ENCODE results near the gene TBC1D22A. TPM values are rescaled to one million over a fixed set of nuclear protein-coding genes. Genes with fewer than 3 reads are reported as not detected.

Gene TBC1D22A
- total RNA-seq, 1 donor from 2014 or later, result 28.9 TPM

DNA sequence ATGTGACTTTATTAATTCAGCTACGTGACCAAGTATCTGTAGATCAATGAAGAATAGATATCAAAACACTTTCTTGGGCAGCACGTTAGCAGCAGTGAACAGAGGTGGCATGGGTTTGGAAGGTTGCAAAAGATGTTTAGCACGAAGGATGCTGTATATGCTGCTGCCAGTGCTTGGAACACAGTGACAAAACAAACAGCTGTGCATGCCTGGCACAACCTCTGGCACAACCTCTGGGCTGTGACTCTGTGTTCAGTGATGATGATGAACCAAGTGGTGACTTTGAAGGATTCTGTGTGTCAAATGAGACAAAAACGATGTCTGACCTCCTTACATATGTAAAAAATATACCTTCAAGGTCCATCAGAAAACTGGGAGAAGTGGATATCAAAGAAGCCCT is 104.7 kb downstream of the TBC1D22A start:
- peaks cover 17% of the 10 kb centered on the region for H3K9me3 Mint-ChIP-seq (ENCODE audit: unreplicated experiment)
- H3K4me1 Mint-ChIP-seq (ENCODE audit: unreplicated experiment), result peaks cover 7% of the 10 kb centered on the region

DNA sequence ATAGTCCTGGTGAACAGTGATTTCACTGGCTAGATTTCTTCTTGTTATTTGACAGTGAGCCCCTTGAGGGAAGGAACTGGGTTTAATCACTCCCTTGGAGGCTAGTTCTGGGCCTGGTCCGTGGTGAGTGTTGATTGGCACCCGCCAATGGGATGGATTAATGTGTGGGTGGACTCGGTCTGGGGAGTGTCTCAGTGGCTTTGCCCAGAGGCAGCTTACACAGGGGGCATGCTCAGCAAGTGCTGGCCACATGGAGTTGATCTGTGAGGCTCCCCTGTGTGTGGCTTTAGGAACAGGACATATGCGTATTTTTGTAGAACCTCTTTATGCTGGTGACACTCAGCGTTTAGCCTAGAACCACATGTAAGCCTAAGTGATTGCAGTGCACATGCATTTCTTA is 106.9 kb downstream of the TBC1D22A start:
- Mint-ChIP-seq H3K4me1 (ENCODE audit: unreplicated experiment) (peaks cover 7% of the 10 kb centered on the region), H3K27me3 (ENCODE audit: unreplicated experiment) (no peaks in the 10 kb centered on the region), H3K36me3 (ENCODE audit: unreplicated experiment) (peaks cover 25% of the 10 kb centered on the region), H3K9me3 (ENCODE audit: unreplicated experiment) (peaks cover 27% of the 10 kb centered on the region), H3K27ac (ENCODE audit: unreplicated experiment) (no peak overlapping the region), H3K4me3 (ENCODE audit: unreplicated experiment) (no peak overlapping the region)
- DNase-seq (ENCODE audit: extremely low spot score, unreplicated experiment), result no peak
- TF ChIP-seq, protein P1, sequence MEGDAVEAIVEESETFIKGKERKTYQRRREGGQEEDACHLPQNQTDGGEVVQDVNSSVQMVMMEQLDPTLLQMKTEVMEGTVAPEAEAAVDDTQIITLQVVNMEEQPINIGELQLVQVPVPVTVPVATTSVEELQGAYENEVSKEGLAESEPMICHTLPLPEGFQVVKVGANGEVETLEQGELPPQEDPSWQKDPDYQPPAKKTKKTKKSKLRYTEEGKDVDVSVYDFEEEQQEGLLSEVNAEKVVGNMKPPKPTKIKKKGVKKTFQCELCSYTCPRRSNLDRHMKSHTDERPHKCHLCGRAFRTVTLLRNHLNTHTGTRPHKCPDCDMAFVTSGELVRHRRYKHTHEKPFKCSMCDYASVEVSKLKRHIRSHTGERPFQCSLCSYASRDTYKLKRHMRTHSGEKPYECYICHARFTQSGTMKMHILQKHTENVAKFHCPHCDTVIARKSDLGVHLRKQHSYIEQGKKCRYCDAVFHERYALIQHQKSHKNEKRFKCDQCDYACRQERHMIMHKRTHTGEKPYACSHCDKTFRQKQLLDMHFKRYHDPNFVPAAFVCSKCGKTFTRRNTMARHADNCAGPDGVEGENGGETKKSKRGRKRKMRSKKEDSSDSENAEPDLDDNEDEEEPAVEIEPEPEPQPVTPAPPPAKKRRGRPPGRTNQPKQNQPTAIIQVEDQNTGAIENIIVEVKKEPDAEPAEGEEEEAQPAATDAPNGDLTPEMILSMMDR (IDR thresholded peaks at IDR 0.05), result no peak

More for the DNA sequence above, 104.7 kb downstream of the TBC1D22A start:
- TF ChIP-seq, protein P1 (IDR thresholded peaks at IDR 0.05), result no peak
- Mint-ChIP-seq H3K4me3 (ENCODE audit: unreplicated experiment) (no peak overlapping the region), H3K27me3 (ENCODE audit: unreplicated experiment) (no peaks in the 10 kb centered on the region), H3K36me3 (ENCODE audit: unreplicated experiment) (peaks cover 23% of the 10 kb centered on the region), H3K27ac (ENCODE audit: unreplicated experiment) (no peak overlapping the region)
- no peak for DNase-seq (ENCODE audit: extremely low spot score, unreplicated experiment)

DNA sequence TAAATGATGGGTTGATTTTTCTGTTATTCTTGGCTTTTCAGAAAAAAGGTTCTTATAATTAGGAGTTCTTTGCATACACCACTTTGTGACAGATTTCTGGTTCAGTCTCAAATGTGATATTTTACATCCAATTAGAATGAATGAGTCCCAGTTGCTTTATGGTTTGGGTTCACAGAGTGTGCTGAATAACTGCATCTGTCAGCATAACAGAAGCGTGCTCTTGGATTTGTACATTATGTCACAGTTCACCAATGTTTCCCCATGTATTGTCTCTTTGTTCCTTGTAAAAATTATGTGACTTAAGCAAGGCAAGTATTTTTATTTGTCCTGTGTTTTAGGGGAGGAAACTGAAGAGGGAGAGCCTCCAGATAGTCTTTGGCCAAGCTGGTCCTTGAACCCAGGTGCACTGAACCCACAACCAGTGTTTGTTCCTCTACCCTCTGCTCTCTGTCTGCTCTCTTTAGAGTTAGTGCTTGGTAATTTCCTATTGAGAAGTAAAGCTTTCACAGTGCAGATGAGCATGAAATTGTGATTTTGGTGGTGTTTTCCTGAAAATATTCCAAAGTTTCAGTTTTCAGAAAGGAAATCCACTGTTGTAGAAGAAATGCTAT is 107.5 kb downstream of the TBC1D22A start:
- Mint-ChIP-seq H3K27me3 (ENCODE audit: unreplicated experiment) (no peaks in the 10 kb centered on the region), H3K27ac (ENCODE audit: unreplicated experiment) (no peak overlapping the region), H3K36me3 (ENCODE audit: unreplicated experiment) (peaks cover 25% of the 10 kb centered on the region), H3K9me3 (ENCODE audit: unreplicated experiment) (peaks cover 27% of the 10 kb centered on the region), H3K4me3 (ENCODE audit: unreplicated experiment) (no peak overlapping the region), H3K4me1 (ENCODE audit: unreplicated experiment) (peaks cover 7% of the 10 kb centered on the region)
- TF ChIP-seq, protein P1 (IDR thresholded peaks at IDR 0.05), result no peak
- no peak for DNase-seq (ENCODE audit: extremely low spot score, unreplicated experiment)

DNA sequence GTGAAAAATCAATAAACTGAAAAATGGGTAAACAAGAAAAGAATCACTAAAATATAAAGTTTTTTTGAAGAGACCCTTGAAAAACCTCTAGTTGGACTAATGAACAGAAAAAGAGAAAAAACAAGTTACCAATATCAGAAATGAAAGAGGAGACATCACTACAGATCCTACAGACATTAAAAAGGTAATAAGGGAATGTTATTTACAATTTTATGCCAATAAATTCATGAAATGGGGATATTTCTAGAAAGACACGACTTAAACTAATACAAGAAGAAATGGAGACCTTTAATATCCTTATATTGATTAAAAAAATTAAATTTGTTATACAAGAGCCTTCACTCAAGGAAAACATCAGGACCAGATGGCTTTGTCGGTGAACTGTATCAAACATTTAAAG is 109.4 kb downstream of the TBC1D22A start:
- TF ChIP-seq, protein P1 (IDR thresholded peaks at IDR 0.05), result no peak
- Mint-ChIP-seq H3K27me3 (ENCODE audit: unreplicated experiment) (no peaks in the 10 kb centered on the region), H3K36me3 (ENCODE audit: unreplicated experiment) (peaks cover 25% of the 10 kb centered on the region), H3K27ac (ENCODE audit: unreplicated experiment) (no peak overlapping the region), H3K4me3 (ENCODE audit: unreplicated experiment) (no peak overlapping the region), H3K9me3 (ENCODE audit: unreplicated experiment) (peaks cover 27% of the 10 kb centered on the region), H3K4me1 (ENCODE audit: unreplicated experiment) (no peaks in the 10 kb centered on the region)
- no peak for DNase-seq (ENCODE audit: extremely low spot score, unreplicated experiment)

DNA sequence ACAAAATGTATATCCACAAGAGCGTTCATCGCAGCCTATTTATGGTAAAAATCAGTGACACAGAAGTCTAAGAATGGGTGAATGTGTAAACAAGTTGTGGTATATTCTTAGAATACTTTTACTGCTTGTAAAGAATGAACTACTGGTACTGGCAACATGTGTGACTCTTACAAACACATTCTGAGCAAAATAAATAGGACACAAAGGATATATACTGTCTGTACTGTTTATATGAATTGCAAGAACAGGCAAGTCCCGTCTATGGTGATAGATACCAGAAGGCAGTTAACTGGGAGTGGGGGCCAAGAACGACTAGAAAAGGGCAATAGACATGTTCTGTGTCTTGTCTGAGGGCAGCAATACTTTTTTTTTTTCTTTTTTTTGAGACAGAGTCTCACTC is 112.6 kb downstream of the TBC1D22A start:
- no peak overlapping the region for H3K4me3 Mint-ChIP-seq (ENCODE audit: unreplicated experiment)
- no peaks in the 10 kb centered on the region for H3K4me1 Mint-ChIP-seq (ENCODE audit: unreplicated experiment)
- TF ChIP-seq, protein P1 (IDR thresholded peaks at IDR 0.05), result no peak
- no peaks in the 10 kb centered on the region for H3K27me3 Mint-ChIP-seq (ENCODE audit: unreplicated experiment)
- H3K36me3 Mint-ChIP-seq (ENCODE audit: unreplicated experiment), result peaks cover 22% of the 10 kb centered on the region
- no peak for DNase-seq (ENCODE audit: extremely low spot score, unreplicated experiment)
- no peak overlapping the region for H3K27ac Mint-ChIP-seq (ENCODE audit: unreplicated experiment)
- peaks cover 27% of the 10 kb centered on the region for H3K9me3 Mint-ChIP-seq (ENCODE audit: unreplicated experiment)

Data from osteocyte (in vitro differentiated cells).